GM21367 (cell line): Measurements from ENCODE around the gene SCN5A.

Source experiments
- ATAC-seq: cut with Tn5 transposase; IDR thresholded peaks from one replicate; pipeline ENCODE4 v1.9.1; 2021; ENCODE audit not compliant: unreplicated experiment

SCN5A gene

GRCh38 chr3:38511546-38511945, 137.9 kb downstream of the SCN5A start:
- ATAC-seq, result no peak

GRCh38 chr3:38510631-38511030, 138.9 kb downstream of the SCN5A start:
- ATAC-seq, result no peak

- ATAC-seq, result no peak
Measured at GRCh38 chr3:38509732-38510131, 139.8 kb downstream of the SCN5A start.

GRCh38 chr3:38507120-38507519, 142.4 kb downstream of the SCN5A start:
- ATAC-seq, result peak; percentile 97

GRCh38 chr3:38500688-38501417, 148.6 kb downstream of the SCN5A start:
- no peak for ATAC-seq
